CD14-positive monocyte (primary cell): ENCODE data around the gene ST8SIA1. TPM values are rescaled to one million over a fixed set of nuclear protein-coding genes. Genes with fewer than 3 reads are reported as not detected.

Experiments used
- DNase-seq, 3 donors: peaks; one replicate each; pipeline ENCODE4 v3.0.0-alpha.2; 2011 to 2022
- H2AFZ ChIP-seq: 2 replicates; pipeline ENCODE4 v1.6.0; 2012; ENCODE audit warnings: mild to moderate bottlenecking, low read depth, low read length, inconsistent platforms; ENCODE audit not compliant: insufficient read depth, poor library complexity, severe bottlenecking
- H3K27ac ChIP-seq, 2 donors: 1 replicate in 1 of 2; 2 replicates in 1 of 2; pipeline ENCODE4 v1.5.1; 2012 to 2013; ENCODE audit warnings: low read length in 2 of 2, control low read depth in 1 of 2, inconsistent platforms in 1 of 2, low read depth in 1 of 2, mild to moderate bottlenecking in 1 of 2
- H3K27me3 ChIP-seq, 2 donors: one replicate each; pipeline versions ENCODE4 v1.6.0 to v1.6.1; 2011 to 2013; ENCODE audit warnings: low read length in 2 of 2; ENCODE audit not compliant: control insufficient read depth in 2 of 2, insufficient read depth in 2 of 2
- H3K36me3 ChIP-seq, 2 donors: replicated peaks in 1 of 2; 1 replicate in 1 of 2; 2 replicates in 1 of 2; pipeline versions ENCODE4 v1.5.1 to v1.6.1; 2012 to 2013; ENCODE audit warnings: low read length in 2 of 2, control low read depth in 1 of 2, inconsistent platforms in 1 of 2, mild to moderate bottlenecking in 1 of 2; ENCODE audit not compliant: insufficient read depth in 2 of 2, control insufficient read depth in 1 of 2
- H3K4me1 ChIP-seq, 2 donors: 1 replicate in 1 of 2; 2 replicates in 1 of 2; pipeline versions ENCODE4 v1.5.1 to v1.6.1; 2012 to 2013; ENCODE audit warnings: low read length in 2 of 2, control low read depth in 1 of 2, inconsistent platforms in 1 of 2, mild to moderate bottlenecking in 1 of 2, moderate library complexity in 1 of 2; ENCODE audit not compliant: insufficient read depth in 2 of 2, control insufficient read depth in 1 of 2
- H3K4me2 ChIP-seq: replicated peaks from 2 replicates; pipeline ENCODE3; 2012; ENCODE audit warnings: low read length, moderate library complexity, mild to moderate bottlenecking; ENCODE audit not compliant: poor library complexity, severe bottlenecking; ENCODE audit errors: extremely low read depth
- H3K4me3 ChIP-seq, 3 experiments: fragments of 200-600 bp in 1 of 3; sonication (generic) in 1 of 3; replicated peaks in 1 of 3; 1 replicate in 2 of 3; 2 replicates in 1 of 3; pipeline ENCODE4 v1.5.1; 2011 to 2013; ENCODE audit warnings: low read length in 3 of 3, mild to moderate bottlenecking in 3 of 3, control low read depth in 2 of 3, low read depth in 2 of 3, inconsistent platforms in 1 of 3, moderate library complexity in 1 of 3
- H3K79me2 ChIP-seq: 2 replicates; pipeline ENCODE4 v1.6.0; 2012; ENCODE audit warnings: mild to moderate bottlenecking, control low read depth, inconsistent platforms, low read length, moderate library complexity; ENCODE audit not compliant: insufficient read depth
- H3K9ac ChIP-seq: 2 replicates; pipeline ENCODE4 v1.6.0; 2017; ENCODE audit warnings: low read length, mild to moderate bottlenecking; ENCODE audit not compliant: insufficient read depth, poor library complexity, severe bottlenecking
- H3K9me3 ChIP-seq, 2 donors: replicated peaks in 1 of 2; 1 replicate in 1 of 2; 2 replicates in 1 of 2; pipeline versions ENCODE4 v1.5.1 to v1.6.1; 2012 to 2013; ENCODE audit warnings: low read length in 2 of 2, control low read depth in 1 of 2; ENCODE audit not compliant: control insufficient read depth in 1 of 2, insufficient read depth in 1 of 2
- H4K20me1 ChIP-seq: 2 replicates; pipeline ENCODE4 v1.6.0; 2012; ENCODE audit warnings: mild to moderate bottlenecking, low read length, control low read depth, moderate library complexity; ENCODE audit not compliant: insufficient read depth
- H3K27ac Mint-ChIP-seq, 7 donors: one replicate each; pipeline ENCODE4 v1.8.0; 2020; ENCODE audit warnings: mild to moderate bottlenecking in 7 of 7, mixed read lengths in 7 of 7, moderate library complexity in 6 of 7, inconsistent platforms in 2 of 7
- H3K27me3 Mint-ChIP-seq, 3 donors: one replicate each; pipeline ENCODE4 v1.8.0; 2021 to 2022; ENCODE audit warnings: low read depth in 3 of 3, mild to moderate bottlenecking in 3 of 3, mixed read lengths in 3 of 3, moderate library complexity in 3 of 3, inconsistent platforms in 1 of 3
- H3K36me3 Mint-ChIP-seq, 2 donors: one replicate each; pipeline ENCODE4 v1.8.0; 2020; ENCODE audit warnings: mixed read lengths in 2 of 2, inconsistent platforms in 1 of 2, mild to moderate bottlenecking in 1 of 2
- H3K4me1 Mint-ChIP-seq: one replicate; pipeline ENCODE4 v1.8.0; 2020; ENCODE audit warnings: mild to moderate bottlenecking, mixed read lengths
- H3K4me3 Mint-ChIP-seq, 2 donors: one replicate each; pipeline ENCODE4 v1.8.0; 2020; ENCODE audit warnings: mild to moderate bottlenecking in 2 of 2, mixed read lengths in 2 of 2, moderate library complexity in 1 of 2
- H3K9me3 Mint-ChIP-seq, 7 donors: one replicate each; pipeline ENCODE4 v1.8.0; 2020 to 2022; ENCODE audit warnings: mixed read lengths in 7 of 7, mild to moderate bottlenecking in 6 of 7, moderate library complexity in 6 of 7, inconsistent platforms in 2 of 7
- CTCF ChIP-seq: fragments of 200-600 bp; IDR thresholded peaks from one replicate; pipeline ENCODE4 v1.8.0; 2022; ENCODE audit warnings: antibody characterized with exemption, mild to moderate bottlenecking
- WGBS: methylation state at CpG from one replicate; pipeline ENCODE4 v1.1.5; 2013; ENCODE audit warnings: missing lambda C conversion rate; ENCODE audit not compliant: insufficient coverage; 5-methylcytosine and 5-hydroxymethylcytosine counted together
- intact Hi-C, 2 donors: fragments of 100-400 bp; cut with micrococcal nuclease; formaldehyde crosslinking; loops; one replicate each; pipeline versions ENCODE4 v1.15.0 to v1.15.1; 2023
- polyA plus RNA-seq, 3 donors: library from polyadenylated mRNA; depleted of rRNA in 1 of 3; unstranded in 2 of 3; stranded (reverse) in 1 of 3; fragments of 300-500 nt in 2 of 3; fragments of >200 nt in 1 of 3; fragmentation: Illumina TruSeq in 2 of 3; gene quantifications; 1 replicate in 2 of 3; 2 replicates in 1 of 3; pipeline ENCODE4 v1.2.3, GENCODE V29; 2012 to 2021

ST8SIA1 gene
- polyA plus RNA-seq, 3 donors = not detected

GRCh38 chr12:22211128-22211527 lies 123.4 kb downstream of the ST8SIA1 start:
- Mint-ChIP-seq H3K9me3 (peaks cover 2 to 13% (median 7%) of the 10 kb centered on the region in 7 donors), H3K27ac (no peak overlapping the region), H3K4me3 (no peak overlapping the region), H3K36me3 (no peaks in the 10 kb centered on the region), H3K27me3 (peaks cover 0 to 2% (median 1%) of the 10 kb centered on the region in 3 donors), H3K4me1 (peaks cover 6% of the 10 kb centered on the region)
- WGBS = no CpG with 5 or more reads among the region's 2 CpGs
- TF ChIP-seq CTCF = no peak
- no peaks in the 10 kb centered on the region for H3K79me2 ChIP-seq
- no peak overlapping the region for H2AFZ ChIP-seq
- peaks cover 0 to 1% of the 10 kb centered on the region in 2 donors for H3K27me3 ChIP-seq
- DNase-seq = no peak
- H3K36me3 ChIP-seq = no peaks in the 10 kb centered on the region
- no peaks in the 10 kb centered on the region for H3K9me3 ChIP-seq
- no peaks in the 10 kb centered on the region for H3K4me1 ChIP-seq
- H3K4me2 ChIP-seq = no peak overlapping the region
- H3K4me3 ChIP-seq = no peak overlapping the region
- intact Hi-C loops = no loop called here
- no peak overlapping the region for H3K9ac ChIP-seq
- no peak overlapping the region for H3K27ac ChIP-seq
- no peaks in the 10 kb centered on the region for H4K20me1 ChIP-seq

GRCh38 chr12:22209422-22209821 lies 125.1 kb downstream of the ST8SIA1 start:
- no peaks in the 10 kb centered on the region for H3K4me1 ChIP-seq
- no peak overlapping the region for H3K4me2 ChIP-seq
- Mint-ChIP-seq H3K9me3 (peaks cover 2 to 13% (median 7%) of the 10 kb centered on the region in 7 donors), H3K36me3 (no peaks in the 10 kb centered on the region), H3K4me1 (no peaks in the 10 kb centered on the region), H3K27ac (no peak overlapping the region), H3K4me3 (no peak overlapping the region), H3K27me3 (peaks cover 0 to 3% (median 2%) of the 10 kb centered on the region in 3 donors)
- no peak overlapping the region for H2AFZ ChIP-seq
- intact Hi-C loops = no loop called here
- H4K20me1 ChIP-seq = no peaks in the 10 kb centered on the region
- no peak overlapping the region for H3K4me3 ChIP-seq
- H3K27me3 ChIP-seq = peaks cover 0 to 2% of the 10 kb centered on the region in 2 donors
- no peaks in the 10 kb centered on the region for H3K36me3 ChIP-seq
- no peak overlapping the region for H3K27ac ChIP-seq
- H3K9me3 ChIP-seq = no peaks in the 10 kb centered on the region
- no peak for TF ChIP-seq CTCF
- no peak for DNase-seq
- no peak overlapping the region for H3K9ac ChIP-seq
- H3K79me2 ChIP-seq = no peaks in the 10 kb centered on the region
